SKM-1 treated with dmso at 0.1 percent for 144 hours (cell line): ENCODE data around the gene CSGALNACT2.

ENCODE experiments used
- DNase-seq: peaks from one replicate; lab custom pipeline; 2025; ENCODE audit not compliant: unreplicated experiment; lab: John Stamatoyannopoulos, UW

Gene CSGALNACT2

DNA sequence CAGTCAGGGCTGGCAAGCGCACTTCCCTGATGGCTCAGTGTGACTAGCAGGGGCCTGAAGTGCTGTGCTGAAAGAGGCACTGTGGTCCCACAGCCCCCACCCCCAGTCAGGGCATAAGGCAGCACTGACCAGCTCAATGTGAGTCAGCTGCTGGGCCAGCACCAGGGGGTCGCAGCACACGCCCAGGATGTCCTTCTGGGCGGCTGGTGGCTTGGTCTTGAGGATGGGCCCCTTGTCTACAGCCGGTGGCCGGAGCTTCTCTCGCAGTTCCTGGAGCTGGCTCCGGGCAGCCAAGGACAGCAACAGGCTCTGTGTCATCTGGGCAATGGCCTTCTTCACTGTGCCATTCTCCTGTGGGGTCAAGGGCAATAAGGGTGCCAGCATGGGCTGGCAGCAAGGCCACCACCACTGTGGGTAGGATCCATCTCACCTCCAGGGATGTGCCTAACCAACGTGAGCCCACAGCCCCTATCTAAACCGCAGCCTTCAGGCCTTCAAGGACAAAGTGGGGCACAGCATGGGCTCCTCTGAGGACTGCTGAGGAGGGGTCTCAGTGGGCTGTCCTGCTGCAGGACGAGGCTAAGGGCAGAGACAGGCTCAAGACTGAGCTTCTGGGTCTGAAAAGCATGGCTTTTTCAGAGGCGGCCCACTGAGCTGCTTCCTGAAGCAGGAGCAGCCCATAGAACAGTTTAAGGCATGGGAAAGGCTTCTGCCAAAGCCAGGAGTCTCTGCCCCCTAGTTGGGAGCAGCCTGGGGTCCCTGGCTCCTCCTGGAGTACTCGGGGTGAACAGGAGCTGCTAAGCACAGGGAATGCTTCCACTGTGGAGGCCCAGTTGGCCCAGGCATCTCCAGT lies 62.5 kb downstream of the CSGALNACT2 start:
- DNase-seq: no peak

- no peak for DNase-seq
Observed at GRCh38 chr10:43201545-43202131, 63.4 kb downstream of the CSGALNACT2 start.

GRCh38 chr10:43202224-43202656 lies 64.0 kb downstream of the CSGALNACT2 start:
- peak; percentile 43 for DNase-seq

- DNase-seq: no peak
Observed at GRCh38 chr10:43202657-43203447, 64.6 kb downstream of the CSGALNACT2 start.

DNA sequence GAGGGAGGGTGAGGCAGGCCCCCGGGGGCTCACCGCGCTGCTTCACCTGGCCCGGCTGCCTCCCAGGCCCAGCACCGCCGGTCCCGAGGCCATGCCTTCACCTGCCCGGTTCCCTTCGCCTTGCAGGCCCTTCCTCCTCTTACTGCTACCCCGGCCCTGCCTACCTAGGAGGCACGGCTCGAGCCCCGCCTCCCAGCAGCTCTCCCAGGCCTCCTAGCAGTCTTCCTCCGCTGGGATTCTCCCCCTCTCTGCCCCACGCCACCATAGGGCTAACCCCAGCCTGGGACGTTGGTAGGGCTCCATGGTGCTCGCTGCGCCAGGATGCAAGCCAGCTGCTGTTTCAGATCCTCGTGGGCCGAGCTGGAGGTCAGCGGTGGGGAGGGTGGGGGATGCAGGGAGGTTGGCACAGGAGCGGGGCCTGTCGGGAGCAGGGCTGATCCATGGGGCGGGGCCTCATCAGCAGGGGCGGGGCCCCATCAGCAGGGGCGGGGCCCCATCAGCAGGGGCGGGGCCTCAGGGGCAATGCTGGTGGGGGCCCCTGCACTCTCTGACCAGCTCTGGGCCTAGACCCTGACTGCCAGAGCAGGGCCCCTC lies 65.3 kb downstream of the CSGALNACT2 start:
- DNase-seq: no peak

DNA sequence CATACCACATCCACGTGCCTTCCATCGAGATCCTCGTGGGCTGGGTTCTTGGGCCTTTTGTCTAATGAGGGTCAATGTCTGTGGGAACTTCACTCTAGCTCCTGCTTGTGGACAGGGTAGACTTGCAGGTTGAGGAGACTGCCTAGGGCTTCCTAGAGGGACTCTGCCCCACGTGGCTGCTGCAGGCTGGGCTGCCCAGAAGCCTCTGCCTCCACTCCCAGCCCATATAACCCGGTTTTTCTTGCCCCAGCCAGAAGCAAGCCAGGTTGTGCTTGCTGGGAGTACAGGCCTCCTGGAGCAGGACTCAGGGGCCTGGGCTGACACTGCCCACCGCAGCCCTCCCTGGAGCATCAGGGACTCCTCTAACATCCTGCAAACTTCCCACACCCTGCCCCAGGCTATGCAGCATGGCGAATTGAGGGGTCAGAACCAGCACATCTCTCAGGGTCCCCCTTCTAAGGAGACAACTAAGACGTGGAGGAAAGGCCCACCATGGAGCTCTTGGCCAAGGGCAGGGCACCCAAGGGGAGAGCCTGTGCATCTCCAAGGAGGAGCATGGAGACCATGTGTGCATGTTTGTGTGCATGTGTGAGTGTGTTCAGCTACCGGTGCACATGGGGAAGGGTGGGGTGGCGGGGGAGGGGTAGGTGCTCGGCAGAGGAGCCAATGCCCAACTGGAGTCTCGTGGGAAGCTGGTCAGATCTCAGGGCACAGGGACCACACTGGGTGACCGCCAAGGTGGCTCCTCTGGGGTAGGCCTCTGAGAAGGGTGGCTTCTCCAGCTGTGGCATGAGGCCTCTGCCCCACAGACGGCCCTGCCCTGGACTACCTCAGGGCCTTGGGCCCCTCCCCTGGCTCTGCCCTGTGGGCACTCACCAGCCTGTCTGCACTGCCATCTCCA lies 66.0 kb downstream of the CSGALNACT2 start:
- DNase-seq: no peak

DNA sequence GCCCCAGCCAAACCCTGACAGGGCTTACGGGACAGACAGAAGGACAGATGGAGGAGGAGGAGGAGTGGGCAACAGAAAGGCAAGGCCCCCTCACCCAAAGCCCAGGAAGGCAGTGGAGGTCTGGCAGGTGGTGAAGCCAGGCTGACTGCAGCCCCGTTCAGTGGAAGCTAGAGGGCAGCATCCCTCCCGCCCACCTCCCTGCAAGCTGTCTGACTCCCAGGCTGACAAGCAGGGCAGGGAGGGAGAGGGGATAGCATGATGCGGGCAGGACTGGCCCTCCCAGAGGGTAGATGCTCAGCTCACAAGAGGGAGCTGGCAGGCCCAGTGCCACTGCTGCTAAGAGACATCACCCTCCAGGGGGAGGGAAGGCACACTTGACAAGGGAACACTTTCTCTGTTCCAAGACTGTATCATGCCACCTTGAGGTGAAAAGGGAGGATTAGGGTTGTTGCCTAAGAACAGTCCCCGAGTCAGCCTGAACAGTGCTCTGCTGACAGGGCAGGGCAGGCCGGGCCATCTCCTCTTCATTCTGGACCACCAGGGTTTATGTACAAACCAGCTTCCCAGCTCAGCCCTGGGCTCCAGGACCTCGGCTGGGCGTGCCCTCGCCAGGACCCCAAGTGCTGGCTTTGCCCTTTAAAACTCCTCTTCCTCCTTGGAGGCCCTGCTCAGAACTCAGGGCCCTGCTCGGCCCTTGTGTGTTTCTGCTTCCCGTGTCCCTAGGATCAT lies 66.9 kb downstream of the CSGALNACT2 start:
- peak; percentile 79 for DNase-seq

DNA sequence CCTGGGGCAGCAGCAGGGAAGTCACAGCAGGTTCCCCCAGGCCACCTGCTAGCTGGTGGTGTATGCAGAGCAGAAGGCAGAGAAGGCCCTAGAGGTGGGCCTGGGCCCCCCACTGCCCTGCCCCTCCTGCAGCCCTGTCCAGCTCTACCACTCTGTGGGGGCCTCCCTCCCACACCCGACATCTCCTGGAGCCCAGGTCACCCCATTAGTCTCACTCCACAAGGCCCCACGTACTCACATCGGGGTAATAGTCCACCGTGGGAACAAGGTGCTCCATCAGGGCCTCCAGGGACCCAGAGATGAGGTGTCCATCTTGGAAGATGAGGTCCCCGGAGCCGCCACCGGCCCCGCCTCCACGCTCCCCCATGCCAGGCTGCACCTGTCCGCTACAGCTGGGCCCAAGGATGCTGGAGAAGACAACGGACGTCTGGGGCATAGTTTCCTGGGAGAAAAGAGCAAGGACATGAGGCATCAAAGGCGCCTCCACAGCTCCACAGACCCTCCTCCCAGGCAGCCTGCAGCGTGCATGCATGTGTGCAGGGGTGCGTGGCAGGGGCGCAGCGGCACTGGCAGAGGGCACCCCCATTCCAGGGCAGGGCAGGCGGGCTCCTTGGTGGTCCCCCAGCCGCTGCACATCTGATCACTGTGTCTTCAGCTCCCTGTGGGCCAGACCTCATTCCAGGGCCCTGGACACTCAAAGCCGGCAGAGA lies 67.6 kb downstream of the CSGALNACT2 start:
- DNase-seq: no peak

DNA sequence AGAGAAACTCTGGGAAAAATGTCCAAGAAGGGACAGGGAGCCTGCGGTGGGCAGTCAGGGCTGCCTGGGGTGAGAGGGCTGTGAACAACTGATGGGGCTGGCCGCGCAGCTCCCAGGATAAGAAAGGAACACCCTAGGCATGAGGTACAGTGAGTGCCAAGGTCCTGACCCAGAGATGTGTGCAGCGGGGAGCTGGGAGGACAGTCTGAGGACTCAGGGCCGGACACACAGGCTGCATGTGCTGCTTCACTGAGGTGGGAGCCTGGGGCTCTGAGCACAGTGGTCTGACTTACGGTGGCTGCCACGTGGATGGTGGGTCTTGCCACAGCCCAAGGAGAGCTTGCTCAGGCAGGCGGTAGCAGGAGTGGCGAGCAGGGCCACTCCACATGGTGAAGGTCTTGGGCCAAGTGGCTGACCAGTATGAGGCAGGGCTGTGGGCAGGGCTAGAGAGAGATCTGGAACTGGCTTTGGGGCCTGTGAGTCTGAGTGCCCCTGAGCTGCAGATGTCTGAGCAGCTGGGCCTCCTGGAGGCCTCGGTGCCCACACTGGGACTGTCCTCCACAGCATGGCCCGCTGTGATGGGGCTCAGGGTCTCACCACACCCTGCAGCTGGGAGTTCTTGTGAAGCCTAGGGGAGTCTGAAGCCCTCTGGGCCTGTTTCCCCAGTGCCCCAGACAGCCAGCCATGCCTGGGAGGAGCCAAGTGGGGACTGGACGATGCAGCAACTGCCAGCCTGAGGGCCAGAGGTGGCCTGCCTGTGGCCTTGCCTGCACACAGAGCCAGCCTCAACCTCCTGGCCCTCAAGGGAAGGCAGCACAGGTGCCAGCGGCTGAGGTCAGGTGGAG lies 68.4 kb downstream of the CSGALNACT2 start:
- DNase-seq: no peak

DNA sequence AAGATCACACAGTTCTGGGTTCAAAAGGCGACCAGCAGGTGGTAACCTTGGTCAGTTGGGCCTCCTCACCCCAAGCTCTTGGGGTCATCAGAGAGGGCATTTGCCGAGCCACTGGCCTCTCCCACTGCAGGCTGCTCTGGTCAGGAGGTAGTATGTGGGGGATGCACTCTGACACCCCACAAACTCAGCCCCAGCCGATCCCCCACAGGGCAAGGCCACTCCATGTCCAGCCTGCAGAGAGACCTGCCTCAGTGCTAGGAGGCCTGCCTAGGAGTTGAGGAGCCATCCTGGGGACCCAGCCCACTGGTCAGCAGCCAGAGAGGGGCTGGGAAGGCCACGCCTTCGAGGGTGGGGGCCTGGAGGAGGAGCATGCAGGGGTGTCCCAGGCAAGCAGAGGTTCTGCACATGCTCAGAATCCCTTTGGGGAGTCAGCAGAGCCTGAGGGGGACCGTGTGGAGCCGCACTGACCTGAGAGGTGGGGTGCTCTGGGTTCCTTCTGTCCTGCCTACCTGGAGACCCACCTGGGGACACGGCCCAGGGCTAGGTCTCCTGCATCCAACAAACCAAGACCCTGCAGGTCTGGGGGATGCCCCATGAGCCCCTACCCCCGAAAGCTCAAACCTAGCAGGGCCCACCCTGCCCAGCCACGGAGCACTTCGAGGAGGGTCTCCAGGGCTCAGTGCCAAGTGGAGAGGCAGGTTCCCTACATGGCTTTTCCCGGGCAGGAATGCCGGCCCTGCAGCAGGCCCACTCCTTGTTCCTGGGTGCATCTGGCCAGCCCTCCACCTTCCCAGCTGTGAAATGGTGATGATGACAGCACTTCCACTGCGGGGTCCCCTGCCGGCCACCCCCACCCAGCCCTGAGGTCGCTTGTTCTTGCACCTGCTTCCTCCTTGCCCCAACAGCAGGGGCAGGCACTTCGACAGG lies 70.2 kb downstream of the CSGALNACT2 start:
- no peak for DNase-seq

- no peak for DNase-seq
Observed at GRCh38 chr10:43209074-43209455, 70.8 kb downstream of the CSGALNACT2 start.

DNA sequence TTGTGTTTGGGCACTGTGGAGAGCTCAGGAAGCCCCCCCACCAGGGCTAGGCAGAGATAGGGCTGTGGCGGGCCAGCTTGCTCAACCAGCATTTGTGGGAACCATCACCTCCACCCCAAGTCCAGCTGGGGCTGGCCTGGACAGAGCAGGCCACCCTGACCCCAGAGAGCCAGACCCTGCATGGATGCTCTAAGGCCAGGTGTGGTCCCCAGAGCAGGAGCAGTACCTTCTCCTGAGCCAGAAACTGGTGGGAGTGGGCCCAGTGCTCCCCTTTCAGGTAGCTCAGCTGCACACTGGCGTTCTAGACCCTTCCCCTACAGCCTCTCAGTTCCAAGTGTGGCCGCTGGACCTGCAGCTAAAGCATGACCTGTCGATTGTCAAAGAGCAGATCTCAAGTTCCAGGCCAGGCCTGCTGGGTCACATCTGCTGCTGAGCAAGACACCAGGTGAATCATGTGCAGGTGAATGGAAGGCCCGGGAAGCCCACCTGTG lies 71.5 kb downstream of the CSGALNACT2 start:
- no peak for DNase-seq

GRCh38 chr10:43210556-43210955 lies 72.3 kb downstream of the CSGALNACT2 start:
- DNase-seq: no peak

DNA sequence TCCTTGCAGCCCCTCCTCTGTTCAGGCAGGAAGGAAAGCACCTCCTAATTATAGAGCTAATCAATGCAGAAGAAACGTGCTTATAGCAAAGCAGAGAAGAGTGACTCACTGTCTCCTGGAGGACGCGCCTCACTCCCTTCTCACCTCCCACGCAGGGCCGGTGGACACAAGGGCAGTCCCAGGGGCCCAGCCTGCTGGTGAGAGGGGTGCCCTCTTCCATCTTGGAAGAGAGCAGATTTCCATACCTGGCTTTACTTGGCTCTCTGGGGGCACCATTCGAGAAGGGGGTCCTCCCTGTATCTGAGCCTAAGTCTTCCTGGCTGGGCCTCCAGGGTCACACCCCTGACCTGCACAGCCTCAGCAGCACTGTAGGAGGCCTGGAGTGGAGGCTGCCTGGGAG lies 72.8 kb downstream of the CSGALNACT2 start:
- DNase-seq: no peak

DNA sequence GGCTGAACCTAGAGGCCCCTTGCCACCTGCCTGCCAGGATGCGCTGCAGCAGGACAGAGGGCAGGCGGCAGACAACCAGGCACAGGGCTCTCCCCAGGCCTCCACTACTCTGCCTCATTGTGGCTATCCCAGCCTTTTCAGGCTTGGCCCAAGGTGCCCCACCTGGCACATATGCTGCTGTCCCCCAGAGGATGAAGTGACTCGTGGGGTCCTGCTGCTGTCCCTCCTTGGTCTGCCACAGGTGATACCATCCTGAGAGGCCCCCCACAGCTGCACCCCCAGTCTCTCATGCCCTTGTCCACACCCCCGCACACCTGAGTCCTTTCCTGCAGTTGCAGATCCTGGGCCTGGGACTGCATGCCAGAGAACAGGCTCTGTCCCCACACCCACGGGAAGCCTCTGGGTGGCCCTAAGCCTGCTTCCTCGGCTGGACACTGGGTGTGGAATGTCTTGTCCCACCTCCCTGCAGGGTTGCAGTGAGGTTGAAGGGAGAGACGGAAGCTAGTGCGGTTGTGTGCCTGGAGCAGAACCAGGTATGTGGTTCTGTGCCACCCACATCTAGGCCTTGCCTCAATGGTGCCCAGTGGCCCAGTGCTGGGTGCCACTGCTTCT lies 73.3 kb downstream of the CSGALNACT2 start:
- no peak for DNase-seq

- DNase-seq: no peak
Observed at GRCh38 chr10:43212043-43212721, 73.9 kb downstream of the CSGALNACT2 start.
